IMR-90 (cell line): Measurements from ENCODE around the gene VPS52. TPM values are rescaled to one million over a fixed set of nuclear protein-coding genes. Genes with fewer than 3 reads are reported as not detected.

Experiments used
- ATAC-seq: fragments of 200-7000 bp; cut with Tn5 transposase; 2 replicates; pipeline ENCODE4 v1.9.1; 2020; ENCODE audit warnings: low read depth, mild to moderate bottlenecking, moderate library complexity
- BruUV-seq: library from RNA; stranded (reverse); fragments of 400-500 nt; replicated peaks from 2 replicates; lab custom pipeline; 2021; lab: Mats Ljungman, UMichigan
- CTCF ChIA-PET: fragments of 300-600 bp; formaldehyde crosslinking; extraction: SDS; loops from one replicate; lab custom pipeline; 2021; ENCODE audit warnings: antibody characterized with exemption; lab: Yijun Ruan, JAX
- POLR2A ChIA-PET: fragments of 300-600 bp; sonication (Branson Sonifier 250); formaldehyde crosslinking; loops from one replicate; lab custom pipeline; 2022; ENCODE audit warnings: antibody characterized with exemption; ENCODE audit not compliant: unreplicated experiment; lab: Charles Lee
- DNase-seq: peaks from one replicate; pipeline ENCODE4 v3.0.0; 2013
- H2AFZ ChIP-seq: replicated peaks from 2 replicates; pipeline ENCODE3; 2013; ENCODE audit warnings: low read length, mild to moderate bottlenecking; ENCODE audit not compliant: poor library complexity
- H2AK5ac ChIP-seq: 2 replicates; pipeline ENCODE4 v1.6.1; 2013; ENCODE audit warnings: low read depth, low read length, inconsistent platforms
- H2AK9ac ChIP-seq: replicated peaks from 2 replicates; pipeline ENCODE3; 2013; ENCODE audit warnings: mild to moderate bottlenecking, low read depth, low read length, moderate library complexity; ENCODE audit not compliant: poor library complexity
- H2BK120ac ChIP-seq: 2 replicates; pipeline ENCODE4 v1.6.1; 2013; ENCODE audit warnings: low read depth, low read length, inconsistent platforms
- H2BK15ac ChIP-seq: 3 replicates; pipeline ENCODE4 v1.6.1; 2013; ENCODE audit warnings: low read depth, low read length, inconsistent platforms
- H2BK20ac ChIP-seq: 2 replicates; pipeline ENCODE4 v1.6.1; 2013; ENCODE audit warnings: low read depth, mild to moderate bottlenecking, inconsistent platforms, low read length, moderate library complexity
- H2BK5ac ChIP-seq: 2 replicates; pipeline ENCODE4 v1.6.1; 2013; ENCODE audit warnings: mild to moderate bottlenecking, low read depth, low read length, inconsistent platforms; ENCODE audit not compliant: poor library complexity, severe bottlenecking
- H3K14ac ChIP-seq: replicated peaks from 2 replicates; pipeline ENCODE4 v1.6.1; 2013; ENCODE audit warnings: low read depth, low read length, inconsistent platforms
- H3K18ac ChIP-seq: 2 replicates; pipeline ENCODE4 v1.6.1; 2013; ENCODE audit warnings: low read depth, low read length, control low read depth
- H3K23ac ChIP-seq: 2 replicates; pipeline ENCODE4 v1.6.1; 2013; ENCODE audit warnings: low read depth, low read length, inconsistent platforms
- H3K27ac ChIP-seq: 2 replicates; pipeline ENCODE4 v1.5.1; 2013; ENCODE audit warnings: mild to moderate bottlenecking, control low read depth, low read length; ENCODE audit not compliant: insufficient read depth
- H3K27me3 ChIP-seq: 2 replicates; pipeline ENCODE4 v1.6.1; 2013; ENCODE audit warnings: low read length; ENCODE audit not compliant: control insufficient read depth, insufficient read depth
- H3K36me3 ChIP-seq: 2 replicates; pipeline ENCODE4 v1.6.1; 2013; ENCODE audit warnings: low read length, mixed read lengths; ENCODE audit not compliant: control insufficient read depth, insufficient read depth
- H3K4ac ChIP-seq: 2 replicates; pipeline ENCODE4 v1.6.1; 2013; ENCODE audit warnings: low read depth, low read length, inconsistent platforms
- H3K4me1 ChIP-seq: 2 replicates; pipeline ENCODE4 v1.6.1; 2013; ENCODE audit warnings: low read length, mixed read lengths; ENCODE audit not compliant: control insufficient read depth, insufficient read depth
- H3K4me2 ChIP-seq: 2 replicates; pipeline ENCODE4 v1.6.1; 2013; ENCODE audit warnings: low read depth, mild to moderate bottlenecking, control low read depth, low read length, moderate library complexity
- H3K4me3 ChIP-seq: 2 replicates; pipeline ENCODE4 v1.5.1; 2013; ENCODE audit warnings: low read depth, mild to moderate bottlenecking, control low read depth, low read length, moderate library complexity; ENCODE audit not compliant: insufficient read depth
- H3K56ac ChIP-seq: 2 replicates; pipeline ENCODE4 v1.6.1; 2013; ENCODE audit warnings: low read length, inconsistent platforms; ENCODE audit not compliant: insufficient read depth; ENCODE audit errors: extremely low read depth
- H3K79me1 ChIP-seq, 2 experiments: 2 replicates each; pipeline ENCODE4 v1.6.1; 2013; ENCODE audit warnings: low read length in 2 of 2, inconsistent platforms in 1 of 2, low read depth in 1 of 2
- H3K9ac ChIP-seq: 2 replicates; pipeline ENCODE4 v1.6.1; 2013; ENCODE audit warnings: low read depth, low read length, control low read depth
- H3K9me1 ChIP-seq: 2 replicates; pipeline ENCODE4 v1.6.1; 2013; ENCODE audit warnings: low read length, inconsistent platforms; ENCODE audit not compliant: insufficient read depth
- H3K9me3 ChIP-seq: 2 replicates; pipeline ENCODE4 v1.6.1; 2013; ENCODE audit warnings: low read length; ENCODE audit not compliant: control insufficient read depth, insufficient read depth
- H4K20me1 ChIP-seq: 2 replicates; pipeline ENCODE4 v1.6.1; 2013; ENCODE audit warnings: low read length, inconsistent platforms; ENCODE audit not compliant: insufficient read depth
- H4K5ac ChIP-seq: 2 replicates; pipeline ENCODE4 v1.6.1; 2013; ENCODE audit warnings: mild to moderate bottlenecking, low read depth, low read length, control low read depth
- H4K8ac ChIP-seq, 2 experiments: 2 replicates each; pipeline ENCODE4 v1.6.1; 2013; ENCODE audit warnings: low read depth in 2 of 2, low read length in 2 of 2, control low read depth in 1 of 2, inconsistent platforms in 1 of 2
- H4K91ac ChIP-seq: 2 replicates; pipeline ENCODE4 v1.6.1; 2013; ENCODE audit warnings: low read depth, low read length, inconsistent platforms; ENCODE audit not compliant: insufficient read depth
- MAZ ChIP-seq: IDR thresholded peaks from 2 replicates; pipeline ENCODE4 v1.6.1; 2012; ENCODE audit warnings: low read depth, mild to moderate bottlenecking, low read length, improper control_type of control experiment, moderate library complexity, borderline replicate concordance
- RAD21 ChIP-seq: IDR thresholded peaks from 2 replicates; pipeline ENCODE4 v1.6.1; 2012; ENCODE audit warnings: low read length, improper control_type of control experiment
- SMC3 ChIP-seq: fragments of 150-350 bp; IDR thresholded peaks from 2 replicates; pipeline ENCODE4 v1.6.1; 2016; ENCODE audit warnings: low read depth, mild to moderate bottlenecking, antibody characterized with exemption, low read length, moderate library complexity
- WGBS, 2 experiments: methylation state at CpG; one replicate each; pipeline versions ENCODE4 v1.1.5 to v1.1.7; 2013; ENCODE audit warnings: missing lambda C conversion rate in 2 of 2; ENCODE audit not compliant: insufficient read length in 1 of 2; ENCODE audit errors: extremely low coverage in 2 of 2; 5-methylcytosine and 5-hydroxymethylcytosine counted together
- dilution Hi-C: fragments of 300-500 bp; cut with HindIII; formaldehyde crosslinking; loops from one replicate; pipeline ENCODE4 v1.14.3; 2018; ENCODE audit warnings: low sequenced_read_pairs; ENCODE audit not compliant: unreplicated experiment
- in situ Hi-C: fragments of 300-500 bp; cut with MboI; formaldehyde crosslinking; loops from 3 replicates; pipeline ENCODE4 v1.14.3; 2019; ENCODE audit warnings: low sequenced_read_pairs, inconsistent platforms, mixed read lengths
- intact Hi-C: fragments of 100-400 bp; cut with micrococcal nuclease; formaldehyde crosslinking; loops from 2 replicates; pipeline ENCODE4 v1.10.0; 2022
- polyA plus RNA-seq, 3 experiments: library from polyadenylated mRNA; depleted of rRNA; stranded (reverse); fragments of >200 nt; gene quantifications; 2 replicates each; pipeline ENCODE4 v1.2.3, GENCODE V29; 2012; ENCODE audit warnings: low replicate concordance in 1 of 3
- total RNA-seq: library from RNA; depleted of rRNA; stranded (reverse); fragments of >200 nt; gene quantifications from 2 replicates; pipeline ENCODE4 v1.2.3, GENCODE V29; 2012
- TF ChIP-seq, protein P1 (sequence below): conservative IDR thresholded peaks from 2 replicates; pipeline ENCODE4 v1.5.1; 2012; ENCODE audit warnings: mild to moderate bottlenecking, low read depth, low read length, improper control_type of control experiment

Gene VPS52
- total and polyA plus RNA-seq, 2 of the 4 experiments (the other 2 are of a cell fraction) = 29.8 to 54.6 TPM

DNA sequence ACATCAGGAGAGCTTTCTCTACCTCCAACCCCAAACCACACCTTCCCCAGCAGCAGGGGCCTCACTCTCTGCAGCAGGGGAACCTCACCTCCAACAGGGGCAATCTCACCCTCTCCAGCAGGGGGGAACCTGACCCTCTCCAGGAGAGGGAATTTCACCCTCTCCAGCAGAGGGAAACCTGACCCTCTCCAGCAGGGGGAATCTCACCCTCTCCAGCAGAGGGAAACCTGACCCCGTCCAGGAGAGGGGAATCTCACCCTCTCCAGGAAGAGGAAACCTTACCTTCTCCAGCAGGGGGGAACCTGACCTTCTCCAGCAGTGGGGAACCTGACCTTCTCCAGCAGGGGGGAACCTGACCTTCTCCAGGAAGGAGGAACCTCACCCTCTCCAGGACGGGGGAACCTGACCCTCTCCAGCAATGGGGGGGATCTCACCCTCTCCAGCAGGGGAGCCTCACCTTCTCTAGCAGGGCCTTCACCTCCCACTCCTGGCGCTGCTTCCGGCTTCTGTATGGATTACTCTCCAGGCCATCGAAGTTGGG lies 8.4 kb upstream of the VPS52 start:
- peak overlapping the region; percentile 43 for H2AFZ ChIP-seq
- in situ Hi-C loops (no loop called here), dilution Hi-C loops (no loop called here), intact Hi-C loops (no loop called here)
- H4K5ac ChIP-seq = no peak overlapping the region
- WGBS, 2 experiments = no CpG with 5 or more reads among the region's 5 CpGs
- H4K91ac ChIP-seq = no peak overlapping the region
- H2BK120ac ChIP-seq = no peak overlapping the region
- no peak overlapping the region for H3K4me2 ChIP-seq
- no peak overlapping the region for H3K56ac ChIP-seq
- H3K4me1 ChIP-seq = peaks cover 6% of the 10 kb centered on the region
- H3K14ac ChIP-seq = no peak overlapping the region
- H3K36me3 ChIP-seq = peaks cover 60% of the 10 kb centered on the region
- H2AK9ac ChIP-seq = no peak overlapping the region
- no peak for TF ChIP-seq MAZ
- TF ChIP-seq SMC3 = peak; percentile 75
- TF ChIP-seq, protein P1, sequence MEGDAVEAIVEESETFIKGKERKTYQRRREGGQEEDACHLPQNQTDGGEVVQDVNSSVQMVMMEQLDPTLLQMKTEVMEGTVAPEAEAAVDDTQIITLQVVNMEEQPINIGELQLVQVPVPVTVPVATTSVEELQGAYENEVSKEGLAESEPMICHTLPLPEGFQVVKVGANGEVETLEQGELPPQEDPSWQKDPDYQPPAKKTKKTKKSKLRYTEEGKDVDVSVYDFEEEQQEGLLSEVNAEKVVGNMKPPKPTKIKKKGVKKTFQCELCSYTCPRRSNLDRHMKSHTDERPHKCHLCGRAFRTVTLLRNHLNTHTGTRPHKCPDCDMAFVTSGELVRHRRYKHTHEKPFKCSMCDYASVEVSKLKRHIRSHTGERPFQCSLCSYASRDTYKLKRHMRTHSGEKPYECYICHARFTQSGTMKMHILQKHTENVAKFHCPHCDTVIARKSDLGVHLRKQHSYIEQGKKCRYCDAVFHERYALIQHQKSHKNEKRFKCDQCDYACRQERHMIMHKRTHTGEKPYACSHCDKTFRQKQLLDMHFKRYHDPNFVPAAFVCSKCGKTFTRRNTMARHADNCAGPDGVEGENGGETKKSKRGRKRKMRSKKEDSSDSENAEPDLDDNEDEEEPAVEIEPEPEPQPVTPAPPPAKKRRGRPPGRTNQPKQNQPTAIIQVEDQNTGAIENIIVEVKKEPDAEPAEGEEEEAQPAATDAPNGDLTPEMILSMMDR = peak; percentile 83
- peak; percentile 72 for TF ChIP-seq RAD21
- no TSS peak for BruUV-seq
- H3K18ac ChIP-seq = no peak overlapping the region
- no peak overlapping the region for H2BK15ac ChIP-seq
- H4K8ac ChIP-seq = no peak overlapping the region
- ChIA-PET CTCF (interaction anchor here (0.6 kb wide), 1 partner anchor 21 kb away, joined by 5 read pairs; no protein-coding TSS in a partner anchor), POLR2A (interaction anchor here (0.5 kb wide), 1 partner anchor 9 kb away, joined by 3 read pairs; the partner anchor contains the start of gene WDR46)
- peaks cover 13 to 37% of the 10 kb centered on the region in 2 experiments; a peak in 3 of 4 replicates for H3K79me1 ChIP-seq
- no peak overlapping the region for H3K4ac ChIP-seq
- no peaks in the 10 kb centered on the region for H3K9me1 ChIP-seq
- H2BK20ac ChIP-seq = no peak overlapping the region
- DNase-seq (peak; percentile 64), ATAC-seq (peak; percentile 22)
- no peak overlapping the region for H3K23ac ChIP-seq
- no peak overlapping the region for H3K9ac ChIP-seq
- H3K27me3 ChIP-seq = no peaks in the 10 kb centered on the region
- no peaks in the 10 kb centered on the region for H3K9me3 ChIP-seq
- H3K4me3 ChIP-seq = no peak overlapping the region
- peaks cover 49% of the 10 kb centered on the region for H4K20me1 ChIP-seq
- no peak overlapping the region for H2BK5ac ChIP-seq
- H3K27ac ChIP-seq = no peak overlapping the region
- H2AK5ac ChIP-seq = no peak overlapping the region
